DMS79 treated with DMSO at 0.1 percent for 48 hours (cell line): ENCODE measurements around the gene RAB18.
"Not testable (repeated sequence)": the region's sequence is repeated elsewhere in the genome, so short reads cannot be mapped to it uniquely, and the experiment has no call there.

ENCODE experiments used
- DNase-seq: peaks from one replicate; lab custom pipeline; 2025; lab: John Stamatoyannopoulos, UW

RAB18 gene

GRCh38 chr10:27547047-27547446, 42.9 kb downstream of the RAB18 start:
- no peak for DNase-seq

GRCh38 chr10:27547482-27547881, 43.4 kb downstream of the RAB18 start:
- DNase-seq: no peak

GRCh38 chr10:27550823-27551222, 46.7 kb downstream of the RAB18 start:
- no peak for DNase-seq

- no peak for DNase-seq
These were observed 54.5 kb downstream of the RAB18 start for GRCh38 chr10:27558612-27559020.

GRCh38 chr10:27561334-27561733, 57.2 kb downstream of the RAB18 start:
- no peak for DNase-seq

GRCh38 chr10:27564398-27564797, 60.3 kb downstream of the RAB18 start:
- no peak for DNase-seq

GRCh38 chr10:27564880-27565279, 60.8 kb downstream of the RAB18 start:
- no peak for DNase-seq

- no peak for DNase-seq
These were observed 64.4 kb downstream of the RAB18 start for GRCh38 chr10:27568196-27569175.

- DNase-seq: no peak
These were observed 65.8 kb downstream of the RAB18 start for GRCh38 chr10:27569946-27570345.

GRCh38 chr10:27577038-27577437, 72.9 kb downstream of the RAB18 start:
- DNase-seq: not testable (repeated sequence)

- DNase-seq: no peak
These were observed 74.2 kb downstream of the RAB18 start for GRCh38 chr10:27578316-27578715.

GRCh38 chr10:27581225-27581624, 77.1 kb downstream of the RAB18 start:
- no peak for DNase-seq

GRCh38 chr10:27584302-27584701, 80.2 kb downstream of the RAB18 start:
- DNase-seq: no peak
